H1 (cell line): Measurements from ENCODE around the gene PRMT6. TPM values are rescaled to one million over a fixed set of nuclear protein-coding genes. Genes with fewer than 3 reads are reported as not detected.

Experiments used
- CTCF ChIA-PET: fragments of 300-600 bp; sonication (Branson Sonifier 250); formaldehyde crosslinking; loops from one replicate; lab custom pipeline; 2021; ENCODE audit not compliant: partially characterized antibody; lab: Charles Lee
- POLR2A ChIA-PET: fragments of 300-600 bp; sonication (Branson Sonifier 250); formaldehyde crosslinking; loops from one replicate; lab custom pipeline; 2021; ENCODE audit warnings: inconsistent platforms; ENCODE audit not compliant: partially characterized antibody; lab: Charles Lee
- DNase-seq, 2 experiments: peaks; one replicate each; pipeline versions ENCODE4 v3.0.0 to v3.0.0-alpha.2; 2010 to 2022; ENCODE audit warnings: low spot score in 2 of 2, low read depth in 1 of 2, mixed read lengths in 1 of 2
- FAIRE-seq: peaks from 2 replicates; lab custom pipeline; 2011; peaks lifted over from hg19 to GRCh38; lab: Jason Lieb, UNC
- H2AFZ ChIP-seq: 2 replicates; pipeline ENCODE4 v1.8.1; 2012; ENCODE audit warnings: low read length, inconsistent platforms
- H2AK5ac ChIP-seq: 2 replicates; pipeline ENCODE4 v1.6.1; 2013; ENCODE audit warnings: low read depth, low read length
- H2BK120ac ChIP-seq: replicated peaks from 2 replicates; pipeline ENCODE3; 2013; ENCODE audit warnings: low read depth, low read length, inconsistent platforms
- H2BK12ac ChIP-seq: 2 replicates; pipeline ENCODE4 v1.6.1; 2013; ENCODE audit warnings: low read depth, low read length
- H2BK15ac ChIP-seq: 2 replicates; pipeline ENCODE4 v1.6.1; 2013; ENCODE audit warnings: low read length
- H2BK20ac ChIP-seq: 2 replicates; pipeline ENCODE4 v1.6.1; 2013; ENCODE audit warnings: low read length
- H2BK5ac ChIP-seq: 2 replicates; pipeline ENCODE4 v1.6.1; 2013; ENCODE audit warnings: low read depth, low read length
- H3K14ac ChIP-seq: 2 replicates; pipeline ENCODE4 v1.6.1; 2013; ENCODE audit warnings: inconsistent platforms; ENCODE audit not compliant: insufficient read length
- H3K18ac ChIP-seq: 2 replicates; pipeline ENCODE4 v1.6.1; 2013; ENCODE audit warnings: low read length; ENCODE audit errors: extremely low read depth
- H3K23ac ChIP-seq: 2 replicates; pipeline ENCODE4 v1.6.1; 2013; ENCODE audit warnings: inconsistent platforms; ENCODE audit not compliant: insufficient read length
- H3K23me2 ChIP-seq: 2 replicates; pipeline ENCODE4 v1.6.1; 2013; ENCODE audit warnings: low read depth, low read length
- H3K27ac ChIP-seq: 2 replicates; pipeline ENCODE4 v1.6.1; 2011; ENCODE audit warnings: low read depth, low read length, inconsistent platforms
- H3K27me3 ChIP-seq, 4 experiments: replicated peaks in 1 of 4; 1 replicate in 1 of 4; 2 replicates in 3 of 4; pipeline versions ENCODE4 v1.6.1 to v1.8.1; 2011 to 2013; ENCODE audit warnings: low read length in 3 of 4, mild to moderate bottlenecking in 3 of 4, inconsistent platforms in 2 of 4, mixed read lengths in 2 of 4, moderate library complexity in 1 of 4; ENCODE audit not compliant: control insufficient read depth in 3 of 4, insufficient read depth in 3 of 4; ENCODE audit errors: extremely low read depth in 1 of 4
- H3K36me3 ChIP-seq, 4 experiments: 2 replicates each; pipeline versions ENCODE4 v1.6.1 to v1.8.1; 2011 to 2013; ENCODE audit warnings: mild to moderate bottlenecking in 4 of 4, low read length in 3 of 4, moderate library complexity in 2 of 4, control low read depth in 1 of 4, inconsistent platforms in 1 of 4; ENCODE audit not compliant: insufficient read depth in 4 of 4, control insufficient read depth in 2 of 4
- H3K4ac ChIP-seq: replicated peaks from 2 replicates; pipeline ENCODE3; 2013; ENCODE audit warnings: low read length, low read depth, mixed read lengths, inconsistent platforms; ENCODE audit not compliant: insufficient read length
- H3K4me1 ChIP-seq, 4 experiments: replicated peaks in 1 of 4; 1 replicate in 1 of 4; 2 replicates in 3 of 4; pipeline versions ENCODE4 v1.6.1 to v1.8.1; 2011 to 2013; ENCODE audit warnings: low read length in 3 of 4, inconsistent platforms in 2 of 4, mixed read lengths in 1 of 4; ENCODE audit not compliant: insufficient read depth in 4 of 4, control insufficient read depth in 3 of 4
- H3K4me2 ChIP-seq, 2 experiments: 2 replicates each; pipeline versions ENCODE4 v1.6.1 to v1.8.1; 2011 to 2013; ENCODE audit warnings: low read depth in 2 of 2, low read length in 2 of 2, control low read depth in 1 of 2, inconsistent platforms in 1 of 2, mild to moderate bottlenecking in 1 of 2; ENCODE audit not compliant: insufficient read depth in 1 of 2
- H3K4me3 ChIP-seq, 4 experiments: fragments of 200-600, 300-600 bp in 1 of 4; sonication (generic), shearing (Covaris generic), sonication (Bioruptor Twin) in 1 of 4; 2 replicates each; pipeline versions ENCODE4 v1.5.1 to v1.8.1; 2011 to 2016; ENCODE audit warnings: low read length in 4 of 4, low read depth in 3 of 4, control low read depth in 2 of 4, inconsistent platforms in 2 of 4, mild to moderate bottlenecking in 2 of 4, mixed read lengths in 1 of 4, moderate library complexity in 1 of 4; ENCODE audit not compliant: insufficient read depth in 2 of 4; ENCODE audit errors: extremely low read depth in 1 of 4
- H3K56ac ChIP-seq: replicated peaks from 2 replicates; pipeline ENCODE3; 2013; ENCODE audit warnings: low read depth, mild to moderate bottlenecking, mixed read lengths, low read length, inconsistent platforms; ENCODE audit not compliant: insufficient read length
- H3K79me1 ChIP-seq: 2 replicates; pipeline ENCODE4 v1.6.1; 2013; ENCODE audit warnings: low read depth, low read length, control low read depth
- H3K79me2 ChIP-seq, 2 experiments: 2 replicates each; pipeline versions ENCODE4 v1.6.1 to v1.8.1; 2012 to 2013; ENCODE audit warnings: low read length in 2 of 2, mild to moderate bottlenecking in 2 of 2, inconsistent platforms in 1 of 2; ENCODE audit not compliant: insufficient read depth in 2 of 2, control insufficient read depth in 1 of 2
- H3K9ac ChIP-seq, 4 experiments: replicated peaks in 1 of 4; 1 replicate in 1 of 4; 2 replicates in 3 of 4; pipeline versions ENCODE4 v1.6.1 to v1.8.1; 2011 to 2013; ENCODE audit warnings: low read depth in 3 of 4, low read length in 3 of 4, control low read depth in 2 of 4, mild to moderate bottlenecking in 2 of 4, moderate library complexity in 2 of 4, inconsistent platforms in 1 of 4; ENCODE audit errors: extremely low read depth in 1 of 4
- H3K9me3 ChIP-seq, 2 experiments: 2 replicates each; pipeline versions ENCODE4 v1.6.1 to v1.8.1; 2012 to 2013; ENCODE audit warnings: mild to moderate bottlenecking in 2 of 2, moderate library complexity in 2 of 2, control low read depth in 1 of 2, inconsistent platforms in 1 of 2, low read depth in 1 of 2, low read length in 1 of 2, mixed read lengths in 1 of 2; ENCODE audit not compliant: insufficient read depth in 2 of 2
- H4K20me1 ChIP-seq, 2 experiments: replicated peaks in 1 of 2; 2 replicates each; pipeline versions ENCODE3 to v1.8.1; 2011 to 2013; ENCODE audit warnings: inconsistent platforms in 2 of 2, low read length in 2 of 2, mild to moderate bottlenecking in 1 of 2; ENCODE audit not compliant: insufficient read depth in 2 of 2, control insufficient read depth in 1 of 2
- H4K5ac ChIP-seq: 2 replicates; pipeline ENCODE4 v1.6.1; 2013; ENCODE audit warnings: low read length, low read depth, mixed read lengths, inconsistent platforms; ENCODE audit not compliant: insufficient read length
- H4K8ac ChIP-seq: 2 replicates; pipeline ENCODE4 v1.8.0; 2013; ENCODE audit warnings: mild to moderate bottlenecking, moderate library complexity, low read length, inconsistent platforms; ENCODE audit not compliant: insufficient read depth; ENCODE audit errors: extremely low read depth
- H4K91ac ChIP-seq: replicated peaks from 2 replicates; pipeline ENCODE3; 2013; ENCODE audit warnings: low read length, mixed read lengths, inconsistent platforms; ENCODE audit not compliant: insufficient read length
- CEBPB ChIP-seq: IDR thresholded peaks from 2 replicates; pipeline ENCODE4 v1.6.1; 2012; ENCODE audit warnings: low read depth, low read length
- HDAC2 ChIP-seq, 2 experiments: fragments of 300-600 bp in 1 of 2; sonication (generic) in 1 of 2; IDR thresholded peaks; 2 replicates each; pipeline ENCODE4 v1.6.1; 2011 to 2012; ENCODE audit warnings: low read depth in 2 of 2, low read length in 2 of 2, mild to moderate bottlenecking in 2 of 2, moderate library complexity in 2 of 2, borderline replicate concordance in 1 of 2, inconsistent platforms in 1 of 2
- SUZ12 ChIP-seq: fragments of 200-600 bp; sonication (generic); IDR thresholded peaks from 2 replicates; pipeline ENCODE4 v1.6.1; 2012; ENCODE audit warnings: mild to moderate bottlenecking, inconsistent platforms, low read length, moderate library complexity, mixed read lengths
- TBP ChIP-seq: IDR thresholded peaks from 2 replicates; pipeline ENCODE4 v1.6.1; 2011; ENCODE audit warnings: low read depth, low read length, improper control_type of control experiment
- TEAD4 ChIP-seq: IDR thresholded peaks from 2 replicates; pipeline ENCODE4 v1.6.1; 2012; ENCODE audit warnings: low read depth, low read length, inconsistent platforms, mixed read lengths
- WGBS, 2 experiments: shearing (Covaris generic) in 1 of 2; methylation state at CpG; one replicate each; pipeline versions ENCODE4 v1.1.6 to v1.1.7; 2013 to 2015; ENCODE audit warnings: low lambda C conversion rate in 2 of 2, mixed read lengths in 2 of 2, inconsistent platforms in 1 of 2, low coverage in 1 of 2, missing lambda C conversion rate in 1 of 2; ENCODE audit not compliant: insufficient replicate concordance in 2 of 2, insufficient coverage in 1 of 2, insufficient read length in 1 of 2; ENCODE audit errors: extremely low coverage in 1 of 2, missing lambda C conversion rate in 1 of 2; 5-methylcytosine and 5-hydroxymethylcytosine counted together
- polyA plus RNA-seq, 7 experiments: library from polyadenylated mRNA; depleted of rRNA in 3 of 7; stranded (reverse) in 5 of 7; unstranded in 2 of 7; fragments of >200 nt in 5 of 7; fragments of 200-250 nt in 2 of 7; gene quantifications; 1 replicate in 5 of 7; 2 replicates in 1 of 7; 4 replicates in 1 of 7; pipeline versions ENCODE4 v1.2.1 to v1.2.3, GENCODE V29; 2011 to 2013; ENCODE audit warnings: missing spikeins in 2 of 7, mixed read lengths in 2 of 7
- total RNA-seq: library from RNA; stranded (reverse); fragmentation: NEBNext Ultra II Directional; extraction: Animal tissue kit (Norgen Biotek cat#: 25700); gene quantifications from 2 replicates; pipeline ENCODE4 v1.2.1, GENCODE V29; 2021

The PRMT6 gene
- total and polyA plus RNA-seq, 2 of the 8 experiments (the other 6 are each of a cell fraction or from before 2014, with no cell fraction given), result 23.6 to 38.2 TPM

GRCh38 chr1:107051266-107051665 is 5.2 kb upstream of the PRMT6 start:
- POLR2A ChIA-PET, result no interaction called here
- DNase-seq, result no peak
- TF ChIP-seq CEBPB (no peak), TBP (no peak), SUZ12 (no peak), TEAD4 (no peak), HDAC2 (IDR thresholded peaks at IDR 0.05; ENCODE audit: borderline replicate concordance in 1 of 2, low read depth in 2 of 2, low read length in 2 of 2) (no peak)
- TF ChIP-seq, all 59 proteins: peak for 0
- H4K8ac ChIP-seq, result no peak overlapping the region
- H3K9ac ChIP-seq, result no peak overlapping the region
- H2BK120ac ChIP-seq, result no peak overlapping the region
- no peak overlapping the region for H3K18ac ChIP-seq
- H3K56ac ChIP-seq, result no peak overlapping the region
- H3K23me2 ChIP-seq, result no peaks in the 10 kb centered on the region; the same call in 1 of the 2 replicates
- peaks cover 0 to 7% of the 10 kb centered on the region in 2 experiments; a peak in 2 of 4 replicates for H3K9me3 ChIP-seq
- no peak overlapping the region for H2BK5ac ChIP-seq
- no peaks in the 10 kb centered on the region for H3K79me2 ChIP-seq
- H3K14ac ChIP-seq, result no peak overlapping the region
- H2BK15ac ChIP-seq, result no peak overlapping the region
- H3K27ac ChIP-seq, result no peak overlapping the region
- H2AFZ ChIP-seq, result no peak overlapping the region
- no peak overlapping the region for H4K91ac ChIP-seq
- H3K4me2 ChIP-seq, result no peak overlapping the region
- no peak overlapping the region for H3K4ac ChIP-seq
- H2AK5ac ChIP-seq, result no peak overlapping the region
- WGBS, 2 experiments, result 87% methylated on average over 1 of the region's 1 CpG; no CpG with 5 or more reads in 1 of the 2 experiments
- H2BK20ac ChIP-seq, result no peak overlapping the region
- H3K36me3 ChIP-seq, result no peaks in the 10 kb centered on the region
- H3K4me3 ChIP-seq, result no peak overlapping the region
- no peaks in the 10 kb centered on the region for H3K27me3 ChIP-seq
- CTCF ChIA-PET, result no interaction called here
- H4K5ac ChIP-seq, result no peak overlapping the region
- FAIRE-seq, result no peak
- H2BK12ac ChIP-seq, result no peak overlapping the region
- no peaks in the 10 kb centered on the region for H3K4me1 ChIP-seq
- no peaks in the 10 kb centered on the region for H4K20me1 ChIP-seq
- no peaks in the 10 kb centered on the region for H3K79me1 ChIP-seq
- no peak overlapping the region for H3K23ac ChIP-seq
